HG02678 (cell line): ENCODE measurements around the gene ROR2.

Experiments
- ATAC-seq: cut with Tn5 transposase; IDR thresholded peaks from one replicate; pipeline ENCODE4 v1.9.1; 2021; ENCODE audit warnings: mild to moderate bottlenecking, moderate library complexity; ENCODE audit not compliant: unreplicated experiment

Gene ROR2

DNA sequence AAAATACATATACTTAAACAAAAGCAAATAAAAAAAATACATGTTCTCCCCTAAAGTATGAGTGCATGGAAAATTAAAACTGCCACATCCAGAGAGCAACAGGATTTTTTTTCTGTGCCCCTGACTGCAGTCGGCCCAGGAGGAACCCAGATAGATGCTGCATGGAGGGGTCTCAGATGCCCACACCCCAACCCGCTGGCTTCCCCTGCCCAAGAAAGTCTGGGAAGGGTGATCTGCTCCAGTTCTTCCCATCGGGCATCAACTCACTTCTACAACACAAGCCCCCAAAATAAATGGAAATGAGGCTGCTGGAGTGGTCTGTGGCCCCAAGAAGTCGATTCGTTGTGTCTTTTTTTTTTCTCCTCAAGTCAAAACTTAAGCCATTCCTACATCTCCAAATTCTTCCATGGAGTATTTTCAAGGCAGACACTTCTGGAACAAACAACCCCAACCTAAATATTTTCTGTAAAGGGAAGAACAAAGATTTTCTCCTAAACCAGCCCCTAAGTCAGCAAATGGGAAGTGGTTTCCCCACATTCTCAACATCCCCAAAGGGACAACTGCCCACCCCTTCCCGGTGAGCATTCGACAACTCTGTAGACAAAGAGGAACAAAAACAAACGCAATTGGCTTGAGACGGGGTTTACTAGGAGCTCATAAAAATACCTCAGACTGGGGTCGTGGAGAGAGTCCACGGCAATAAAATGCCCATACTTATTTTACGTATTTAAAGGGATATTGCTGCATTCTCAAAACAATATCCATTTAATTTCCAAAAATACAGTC is 46.7 kb downstream of the ROR2 start:
- no peak for ATAC-seq

GRCh38 chr9:91902475-91903125 is 47.4 kb downstream of the ROR2 start:
- no peak for ATAC-seq

DNA sequence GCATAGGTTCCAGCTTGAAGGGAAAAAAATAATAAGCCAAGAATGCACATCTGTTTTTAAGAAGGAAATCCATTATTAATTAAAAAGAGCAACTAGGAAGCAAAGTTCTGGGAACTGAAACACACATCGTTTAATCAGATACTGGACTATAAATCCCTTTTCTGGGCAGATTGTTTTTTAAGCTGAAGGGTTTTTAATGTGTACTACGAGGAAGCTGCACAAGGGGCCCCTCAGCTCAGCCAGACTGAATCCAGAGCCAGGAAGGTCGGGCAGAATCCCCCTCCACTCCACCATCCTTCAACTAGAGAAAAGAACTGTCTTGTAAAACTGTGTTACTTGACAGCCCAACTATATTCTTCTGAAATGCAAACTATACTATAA is 49.2 kb downstream of the ROR2 start:
- ATAC-seq: no peak

DNA sequence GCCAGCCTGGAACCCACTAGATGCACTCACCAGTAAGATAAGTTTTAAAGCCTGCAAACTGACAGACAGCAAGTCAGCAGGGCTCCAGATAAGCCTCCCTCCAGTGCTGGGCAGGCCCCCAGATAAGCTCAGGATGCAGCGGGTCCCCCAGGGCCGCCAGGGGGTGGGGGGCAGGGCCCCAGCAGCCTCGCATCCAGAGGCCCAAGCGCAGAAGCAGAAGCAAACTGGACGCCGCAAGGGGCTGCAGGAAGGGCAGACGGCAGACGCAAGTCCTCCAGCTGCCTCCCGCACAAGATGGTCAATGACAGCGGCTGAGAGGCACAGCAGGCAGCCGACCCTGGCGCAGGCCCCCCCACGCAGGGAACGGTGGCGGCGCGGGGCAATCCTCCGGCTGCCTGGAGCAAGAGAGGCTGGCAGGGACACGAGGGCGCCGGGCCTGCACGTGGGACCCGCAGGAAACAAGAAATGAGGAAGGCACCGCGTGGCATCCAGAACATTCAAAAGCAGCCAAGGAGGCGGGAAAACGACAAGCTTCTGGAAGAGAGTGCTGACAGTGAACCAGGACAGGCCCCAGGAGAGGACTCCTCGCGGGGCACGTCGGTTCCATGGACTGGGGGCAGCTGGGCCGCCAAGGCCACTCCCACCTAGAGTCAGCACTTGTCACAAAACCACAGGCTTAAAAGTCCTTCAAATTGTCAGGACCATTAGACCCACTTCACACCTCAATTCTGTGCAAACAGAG is 49.8 kb downstream of the ROR2 start:
- no peak for ATAC-seq

DNA sequence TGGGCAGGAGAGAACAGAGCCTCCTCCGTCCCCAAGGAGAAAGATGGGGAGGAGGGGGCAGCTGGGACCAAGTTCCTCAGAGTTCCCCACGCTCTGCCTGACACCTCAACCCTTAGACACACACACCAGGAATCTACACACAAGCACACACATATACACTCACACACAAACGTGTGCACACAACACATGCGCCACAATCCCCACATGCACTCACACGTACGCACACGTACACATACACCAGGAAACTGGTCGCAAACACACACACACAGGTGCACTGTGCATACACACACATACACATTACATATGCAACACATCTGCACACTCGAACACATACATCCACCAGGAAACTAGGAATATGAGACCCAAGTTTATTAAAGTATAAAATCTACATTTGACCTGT is 50.4 kb downstream of the ROR2 start:
- ATAC-seq: no peak

DNA sequence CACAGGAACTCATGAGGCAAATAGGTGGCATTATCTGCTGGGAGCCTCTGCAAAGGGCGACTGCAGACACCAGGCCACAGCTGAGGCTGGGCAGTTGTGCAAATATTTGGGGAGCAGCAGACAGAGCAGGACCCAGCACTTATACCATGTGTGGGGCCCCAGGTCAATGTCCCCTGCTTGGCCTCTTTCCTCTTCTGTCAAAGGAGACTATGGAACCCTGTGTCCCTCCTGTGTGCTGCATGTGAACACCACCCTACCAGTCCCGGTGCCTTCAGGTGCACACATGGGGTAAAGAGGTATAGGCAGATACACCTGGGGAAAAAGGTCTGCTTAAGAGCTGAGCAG is 50.8 kb downstream of the ROR2 start:
- ATAC-seq: no peak

DNA sequence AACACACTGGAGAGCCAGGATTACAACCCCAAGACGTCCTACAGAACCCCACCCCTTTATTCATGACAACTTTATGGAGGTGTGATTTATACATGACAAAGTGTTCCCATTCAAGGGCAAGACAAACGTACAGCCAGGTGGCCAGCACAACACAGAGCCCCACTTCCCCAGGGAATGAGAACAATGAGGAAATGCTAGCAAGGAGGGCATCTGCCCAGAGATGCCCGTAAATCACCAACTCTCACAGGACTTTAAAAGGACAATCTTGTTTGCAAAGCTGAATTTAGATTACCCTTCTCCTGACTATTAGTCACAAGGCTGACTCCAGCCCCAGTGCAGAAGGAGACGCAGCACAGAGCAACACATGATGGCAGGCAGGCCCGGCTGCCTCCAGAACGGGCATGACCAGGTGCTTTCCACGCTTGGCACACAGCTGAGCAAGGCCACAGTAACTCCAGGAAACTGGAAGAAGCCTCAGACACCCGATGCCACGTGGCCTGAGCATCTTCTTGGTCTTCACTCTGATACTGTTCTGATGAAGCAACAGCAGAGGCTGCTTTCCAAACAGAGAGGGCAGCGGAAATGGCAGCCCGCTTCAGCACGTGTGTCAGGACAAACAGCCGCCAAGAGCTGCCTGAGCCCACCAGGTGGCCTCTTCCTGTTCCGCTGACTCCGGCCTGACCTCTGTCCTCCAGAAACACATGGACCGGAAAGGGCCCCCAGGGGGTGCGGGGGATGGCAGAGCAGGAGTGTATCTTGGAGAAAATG is 51.4 kb downstream of the ROR2 start:
- ATAC-seq: no peak

DNA sequence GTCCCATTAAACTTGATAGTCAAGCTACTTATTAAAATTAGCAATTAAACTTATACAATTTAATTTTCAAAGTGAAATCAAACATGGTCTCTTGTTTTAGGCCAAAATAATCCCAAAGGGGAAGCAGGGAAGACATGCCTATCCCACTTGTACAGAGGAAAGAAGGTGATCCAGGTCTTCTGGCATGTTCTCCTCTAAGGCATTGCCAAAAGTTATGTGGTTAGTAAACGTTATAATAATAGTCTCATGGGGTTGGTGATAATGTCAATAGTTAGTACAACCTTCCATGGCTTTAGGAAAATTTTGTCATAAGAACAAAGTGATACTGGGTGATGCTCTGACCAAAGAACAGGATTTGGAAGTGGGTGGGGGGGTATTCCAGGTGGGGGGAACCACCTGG is 52.8 kb downstream of the ROR2 start:
- no peak for ATAC-seq

- no peak for ATAC-seq
Measured at GRCh38 chr9:91896513-91897121, 53.4 kb downstream of the ROR2 start.

DNA sequence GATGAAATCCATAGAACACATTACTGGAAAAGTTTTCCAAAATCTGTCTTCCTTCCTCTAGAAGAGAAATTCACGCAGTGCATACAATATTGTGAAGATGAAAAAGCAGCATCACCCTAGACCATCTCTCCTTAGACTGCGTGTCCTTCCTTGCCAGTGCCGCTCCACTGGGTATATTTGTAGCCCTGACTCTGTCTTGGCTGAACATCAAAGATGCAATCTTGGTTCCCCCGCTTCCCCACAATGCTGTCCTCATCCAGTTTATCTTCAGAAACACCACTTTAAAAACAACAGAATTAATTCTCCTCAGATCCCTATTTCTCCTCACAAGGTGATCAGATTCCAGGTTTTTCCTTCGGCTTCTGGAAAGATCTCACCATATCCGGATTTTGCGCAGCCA is 53.9 kb downstream of the ROR2 start:
- no peak for ATAC-seq

DNA sequence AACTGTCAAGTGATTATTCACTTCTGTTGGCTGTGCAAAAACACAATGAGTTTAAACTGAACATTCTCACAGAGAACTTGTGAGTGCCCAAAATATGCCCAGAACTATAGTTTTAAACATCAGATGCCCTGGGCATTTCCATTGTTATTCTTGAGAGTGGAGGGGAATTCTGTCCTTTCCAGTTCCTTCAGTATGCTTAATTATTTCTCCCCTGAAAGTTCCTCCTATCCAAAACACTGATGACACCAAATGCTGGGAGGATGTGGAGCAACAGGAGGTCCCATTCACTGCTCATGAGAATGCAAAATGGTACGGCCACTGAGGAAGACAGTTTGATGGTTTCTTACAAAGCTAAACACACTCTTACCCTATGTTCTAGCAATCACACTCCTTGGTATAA is 55.5 kb downstream of the ROR2 start:
- ATAC-seq: no peak

DNA sequence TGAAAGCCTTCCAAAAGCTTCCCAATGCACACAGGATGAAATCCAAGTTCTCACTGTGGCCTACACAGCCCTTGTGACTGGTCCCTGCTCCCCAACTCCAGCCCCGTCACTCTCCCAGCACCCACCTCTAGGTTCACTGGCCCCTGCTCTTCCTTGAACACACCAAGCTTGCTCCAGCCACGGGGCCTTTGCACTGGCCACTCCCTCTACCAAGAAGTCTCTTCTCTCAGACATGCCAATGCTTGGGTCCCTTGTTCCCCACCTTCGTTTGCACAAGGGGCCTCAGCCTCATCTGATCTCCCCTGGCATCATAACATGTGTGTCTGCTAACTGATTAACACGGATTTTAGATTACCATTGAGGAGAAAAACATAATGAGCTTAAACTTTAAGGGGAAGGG is 56.0 kb downstream of the ROR2 start:
- ATAC-seq: no peak

DNA sequence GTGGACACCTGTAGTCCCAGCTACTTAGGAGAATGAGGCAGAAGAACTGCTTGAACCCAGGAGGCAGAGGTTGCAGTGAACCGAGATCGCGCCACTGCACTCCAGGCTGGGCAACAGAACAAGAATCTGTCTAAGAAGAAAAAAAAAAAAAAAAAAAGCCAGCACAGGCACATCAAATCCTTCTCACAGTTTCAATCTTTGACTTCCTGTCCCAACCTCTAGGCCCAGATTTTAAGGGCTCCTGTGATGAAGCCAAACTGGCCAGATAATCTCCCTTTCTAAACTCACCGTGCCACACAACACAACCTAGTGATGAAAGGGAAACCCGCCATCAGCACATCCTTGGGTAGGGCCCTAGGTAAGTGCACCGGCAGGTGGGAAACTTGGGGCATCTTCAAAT is 58.1 kb downstream of the ROR2 start:
- no peak for ATAC-seq

- ATAC-seq: no peak
Measured at GRCh38 chr9:91890662-91891061, 59.4 kb downstream of the ROR2 start.

DNA sequence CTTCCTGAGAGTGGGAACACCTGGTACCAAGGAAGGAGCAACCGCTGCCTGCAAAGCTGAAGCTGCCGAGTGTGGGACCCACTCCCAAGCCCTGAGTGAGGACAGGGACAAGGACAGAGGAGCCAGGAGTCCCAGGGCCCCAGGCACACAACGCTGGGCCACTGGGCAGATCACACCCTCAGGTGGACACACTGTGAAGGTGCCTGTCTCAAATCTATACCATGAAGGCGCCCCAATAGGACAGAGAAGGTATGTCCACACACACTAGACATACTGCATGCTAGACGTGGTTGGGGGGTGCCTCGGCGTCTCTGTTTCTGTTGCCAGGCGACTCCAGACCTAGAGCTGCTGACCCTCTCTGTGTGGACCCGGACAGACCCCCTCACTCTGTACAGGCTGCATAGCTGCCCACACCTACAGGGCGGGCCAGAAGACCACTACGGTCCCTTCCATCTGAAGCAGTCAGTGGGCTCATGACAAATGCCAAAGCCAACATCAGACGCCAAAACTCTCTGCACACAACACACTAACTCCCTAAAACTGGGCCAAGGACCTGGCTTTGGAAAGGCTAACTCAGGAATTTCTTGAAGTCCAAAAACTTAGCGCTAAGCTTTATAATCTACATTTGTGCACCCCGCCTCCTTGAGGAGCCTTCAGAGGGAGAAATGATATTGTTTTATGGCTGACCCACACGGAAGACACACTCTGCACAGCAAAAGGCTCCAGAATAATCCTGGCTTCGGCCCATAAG is 60.7 kb downstream of the ROR2 start:
- ATAC-seq: no peak

DNA sequence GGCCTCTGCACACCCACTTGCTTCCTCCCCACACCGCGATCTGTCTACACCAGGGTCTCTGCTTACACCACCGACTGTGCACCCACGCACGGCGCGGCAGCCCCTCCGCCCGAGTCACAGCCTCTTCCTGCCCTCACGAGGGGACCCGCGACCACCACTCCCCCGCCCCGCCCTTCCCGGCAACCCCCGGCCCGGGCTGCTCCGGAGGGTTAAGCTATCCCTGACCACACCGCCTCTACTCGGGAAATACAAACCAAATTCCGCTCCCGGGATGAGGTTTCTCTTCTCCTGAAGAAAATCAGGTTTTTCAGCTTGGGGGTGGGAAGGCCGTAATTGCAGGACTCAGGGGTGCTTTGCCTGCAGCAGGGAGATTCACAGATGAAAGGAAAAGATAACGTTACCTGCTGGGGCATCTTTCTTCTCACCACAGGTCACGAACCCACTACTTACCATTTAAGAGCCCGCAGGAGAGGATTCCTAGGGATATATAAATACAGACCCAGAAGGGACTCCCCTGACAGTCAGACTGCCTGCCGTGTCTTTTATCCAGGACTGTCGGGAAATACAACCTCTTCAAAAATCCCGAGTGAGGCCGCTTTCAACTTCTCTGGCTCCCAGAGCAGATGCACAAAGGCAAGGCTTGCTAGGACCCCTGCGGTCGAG is 63.5 kb downstream of the ROR2 start:
- no peak for ATAC-seq

- no peak for ATAC-seq
Measured at GRCh38 chr9:91885746-91886413, 64.1 kb downstream of the ROR2 start.

GRCh38 chr9:91884696-91885687 is 65.0 kb downstream of the ROR2 start:
- ATAC-seq: no peak
